HG02798 (cell line): ENCODE measurements around the gene TAS2R7.
"Not testable (repeated sequence)": the region's sequence is repeated elsewhere in the genome, so short reads cannot be mapped to it uniquely, and the experiment has no call there.

Experiments used
- ATAC-seq: cut with Tn5 transposase; IDR thresholded peaks from one replicate; pipeline ENCODE4 v1.9.1; 2021; ENCODE audit warnings: mild to moderate bottlenecking; ENCODE audit not compliant: unreplicated experiment, poor library complexity

Gene TAS2R7, protein sequence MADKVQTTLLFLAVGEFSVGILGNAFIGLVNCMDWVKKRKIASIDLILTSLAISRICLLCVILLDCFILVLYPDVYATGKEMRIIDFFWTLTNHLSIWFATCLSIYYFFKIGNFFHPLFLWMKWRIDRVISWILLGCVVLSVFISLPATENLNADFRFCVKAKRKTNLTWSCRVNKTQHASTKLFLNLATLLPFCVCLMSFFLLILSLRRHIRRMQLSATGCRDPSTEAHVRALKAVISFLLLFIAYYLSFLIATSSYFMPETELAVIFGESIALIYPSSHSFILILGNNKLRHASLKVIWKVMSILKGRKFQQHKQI

GRCh38 chr12:10802587-10802986, at the start of gene TAS2R7:
Gene TAS2R7 (minus strand): TSS chr12:10802627. CDS start chr12:10802570, 57 bp downstream.
- no peak for ATAC-seq

- ATAC-seq, result no peak
Observed at GRCh38 chr12:10851243-10851858, 48.9 kb upstream of the TAS2R7 start.

DNA sequence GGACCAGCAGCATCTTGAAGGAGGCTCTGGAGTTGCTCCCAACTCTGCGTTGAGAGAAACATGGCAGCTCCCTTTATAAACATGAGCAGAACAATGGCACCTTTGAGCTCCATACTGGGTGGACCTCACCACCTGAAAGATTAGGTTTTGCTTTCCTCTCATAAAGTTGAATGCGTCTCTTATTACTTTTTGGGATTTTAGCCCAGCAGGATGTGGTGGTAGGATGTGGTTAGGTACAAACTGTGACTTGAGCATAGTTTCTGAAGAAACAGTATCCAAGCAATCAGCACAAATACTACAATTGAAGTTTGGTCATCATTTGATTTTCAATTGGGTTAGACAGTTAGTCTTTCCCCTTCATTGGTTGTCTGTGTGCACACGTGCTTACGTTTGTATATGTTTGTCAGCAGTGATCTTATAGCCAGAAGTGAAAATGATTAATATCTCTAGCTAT, 47.0 kb upstream of the TAS2R7 start, which contains the start of gene PRR4:
Gene PRR4 (minus strand): TSS at position 51 of the 454 bp plus-strand sequence. CDS start 38 bp downstream, at position 13.
- no peak for ATAC-seq

GRCh38 chr12:10847744-10848143, 45.3 kb upstream of the TAS2R7 start:
- ATAC-seq, result no peak

DNA sequence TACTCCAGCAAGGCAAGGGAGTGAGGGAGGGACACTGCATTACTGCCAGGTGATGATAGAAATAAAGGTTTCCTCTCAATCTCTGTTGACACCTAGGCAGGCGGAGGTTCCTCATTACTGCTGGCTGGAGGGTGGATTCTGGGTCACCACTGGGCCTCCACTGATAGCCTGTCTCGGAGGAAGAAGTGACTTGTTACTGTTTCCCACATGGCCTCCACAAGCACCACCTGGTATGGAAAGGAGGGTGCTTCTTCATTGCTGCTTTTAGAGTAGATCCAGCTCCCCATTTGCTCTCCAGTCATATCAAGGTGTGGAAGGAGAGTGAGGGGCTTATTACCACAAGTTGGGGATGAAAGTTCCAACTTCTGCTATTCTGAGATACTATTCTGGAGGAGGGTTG, 40.4 kb upstream of the TAS2R7 start:
- no peak for ATAC-seq

GRCh38 chr12:10838461-10838860, 36.0 kb upstream of the TAS2R7 start:
- ATAC-seq, result no peak

DNA sequence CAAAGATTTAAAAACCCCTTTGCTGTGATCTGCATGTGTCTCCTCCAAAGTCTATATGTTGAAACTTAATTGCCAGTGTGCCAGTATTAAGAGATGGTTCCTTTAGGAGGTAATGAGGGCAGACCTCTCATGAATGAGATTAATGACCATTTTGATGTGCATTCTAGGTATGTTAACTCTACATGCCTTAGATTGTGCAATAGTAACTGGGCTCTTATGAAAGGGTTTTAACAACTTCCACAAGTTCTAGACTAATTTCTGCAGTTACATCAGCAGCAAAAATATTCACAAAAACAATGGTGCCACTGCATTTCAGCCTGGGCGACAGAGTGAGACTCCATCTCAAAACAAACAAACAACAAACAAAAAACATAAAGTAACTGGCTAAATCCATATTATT, 27.6 kb upstream of the TAS2R7 start:
- ATAC-seq, result no peak

DNA sequence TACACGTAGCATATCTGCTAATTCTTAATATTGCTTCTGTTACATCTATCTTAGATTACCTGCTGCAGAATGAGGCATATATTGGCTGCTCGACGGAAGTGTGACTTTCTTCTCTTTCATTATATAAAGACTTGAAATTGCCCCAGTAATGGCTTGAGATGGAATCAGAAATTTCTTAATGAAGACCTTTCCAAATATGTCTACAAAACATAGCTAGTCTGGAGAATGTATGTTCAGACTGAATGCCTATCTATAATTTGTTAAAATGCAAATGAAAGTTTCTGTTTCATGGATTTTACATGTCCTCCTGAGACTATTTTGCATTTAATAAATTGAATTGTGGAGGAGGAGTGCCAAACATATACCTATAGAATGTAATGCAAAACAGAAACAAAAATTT, 23.8 kb upstream of the TAS2R7 start, which contains the start of gene TAS2R10:
Gene TAS2R10 (minus strand): TSS at position 101 of the 400 bp plus-strand sequence. CDS start 89 bp downstream, at position 12.
- ATAC-seq, result no peak

DNA sequence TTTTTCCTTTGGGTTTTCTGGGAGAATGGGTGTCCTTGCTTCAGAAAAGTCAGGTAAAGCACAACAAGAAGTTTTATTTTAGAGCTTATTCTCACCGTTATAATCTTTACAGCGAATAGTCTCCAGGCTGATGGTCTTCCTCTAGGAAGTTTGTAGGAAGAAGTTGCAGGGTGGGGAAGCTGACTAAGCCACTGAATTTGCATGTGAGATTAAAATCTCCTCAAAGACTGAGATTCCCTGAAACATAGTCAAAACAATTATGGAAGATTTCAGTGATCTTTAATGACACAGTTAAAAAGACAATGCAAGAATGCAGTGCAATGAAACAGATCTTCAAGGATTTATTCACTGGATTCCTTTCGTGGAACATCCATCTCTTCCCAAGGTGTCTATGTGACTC, 22.5 kb upstream of the TAS2R7 start:
- no peak for ATAC-seq

- ATAC-seq, result no peak
Observed at GRCh38 chr12:10811883-10812536, 9.6 kb upstream of the TAS2R7 start.

DNA sequence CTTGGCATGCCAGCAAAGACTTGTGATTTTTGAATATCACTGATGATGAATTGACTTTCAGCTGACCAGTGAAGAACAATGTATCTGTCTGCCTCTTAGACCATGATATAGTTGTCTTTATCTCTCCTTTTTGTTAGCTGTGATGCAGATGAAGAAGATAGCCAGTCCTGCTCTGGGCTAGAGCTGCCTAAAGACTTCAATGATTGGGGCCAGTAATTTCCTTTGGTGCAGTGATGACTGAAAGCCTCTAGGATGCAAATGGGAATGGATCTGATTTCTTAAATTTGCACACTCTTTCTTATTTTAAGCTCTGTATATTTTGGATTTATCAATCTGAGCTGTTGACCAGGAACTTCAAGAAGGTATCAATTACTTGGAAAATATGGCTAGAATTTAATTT, 7.6 kb upstream of the TAS2R7 start, which contains the start of gene TAS2R9:
Gene TAS2R9 (minus strand): TSS at position 101 of the 400 bp plus-strand sequence. CDS start 93 bp downstream, at position 8.
- no peak for ATAC-seq

GRCh38 chr12:10807186-10807585, 4.8 kb upstream of the TAS2R7 start, which contains the start of gene TAS2R8:
Gene TAS2R8 (minus strand): TSS chr12:10807286. CDS start chr12:10806980, 306 bp downstream.
- no peak for ATAC-seq

GRCh38 chr12:10801741-10802140, 686 bp downstream of the TAS2R7 start:
- ATAC-seq, result no peak

GRCh38 chr12:10794222-10794621, 8.2 kb downstream of the TAS2R7 start:
- ATAC-seq, result no peak

DNA sequence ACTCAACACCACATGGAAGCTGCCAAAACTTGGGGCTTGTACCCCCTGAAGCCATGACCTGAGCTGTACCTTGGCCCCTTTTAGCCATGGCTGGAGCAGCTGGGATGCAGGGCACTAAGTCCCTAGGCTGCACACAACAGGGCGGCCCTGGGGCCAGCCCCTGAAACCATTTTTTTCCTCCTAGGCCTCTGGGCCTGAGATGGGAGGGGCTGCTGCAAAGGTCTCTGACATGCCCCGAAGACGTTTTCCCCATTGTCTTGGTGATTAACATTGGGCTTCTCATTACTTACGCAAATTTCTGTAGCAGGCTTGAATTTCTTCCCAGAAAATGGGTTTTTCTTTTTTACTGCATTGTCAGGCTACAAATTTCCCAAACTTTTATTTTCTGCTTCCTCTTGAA, 10.7 kb downstream of the TAS2R7 start:
- not testable (repeated sequence) for ATAC-seq

DNA sequence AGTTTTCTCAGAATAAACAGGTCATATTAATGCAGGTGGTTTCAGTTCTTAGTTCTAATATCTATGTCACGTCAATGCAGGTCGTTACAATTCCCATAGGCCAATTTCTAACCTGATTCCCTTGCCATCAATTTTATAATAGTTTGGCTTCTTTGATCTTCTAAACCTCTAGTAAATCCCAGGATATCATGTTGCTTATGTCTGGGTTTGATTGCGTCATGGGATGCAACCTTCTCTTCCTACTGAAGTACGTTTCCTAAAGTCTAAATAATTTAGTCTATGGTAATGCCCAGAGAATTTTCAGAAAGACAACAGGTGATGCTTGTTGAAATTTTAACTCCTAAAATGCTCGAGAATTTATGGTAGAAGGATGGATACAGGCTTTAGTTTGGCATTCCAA, 19.2 kb downstream of the TAS2R7 start:
- ATAC-seq, result no peak

DNA sequence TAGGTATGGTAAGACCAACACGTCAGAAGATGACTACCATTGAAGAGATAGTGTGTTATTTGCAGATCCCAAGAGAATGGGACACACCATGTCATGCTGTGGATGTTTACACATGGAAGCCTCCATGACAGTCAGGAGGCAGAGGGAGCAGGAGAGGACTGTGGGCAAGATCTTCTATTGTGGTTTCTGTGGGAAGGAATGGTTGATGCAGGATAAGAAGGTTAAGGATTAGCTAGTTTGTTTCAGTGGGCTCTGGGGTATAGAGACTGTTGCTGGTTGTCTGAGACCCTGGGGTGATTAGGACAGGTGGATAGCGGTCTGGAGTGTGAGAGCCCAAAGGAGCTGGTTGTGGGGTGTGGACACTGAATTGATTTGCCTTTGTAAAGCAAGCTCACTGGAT, 23.3 kb downstream of the TAS2R7 start:
- no peak for ATAC-seq

DNA sequence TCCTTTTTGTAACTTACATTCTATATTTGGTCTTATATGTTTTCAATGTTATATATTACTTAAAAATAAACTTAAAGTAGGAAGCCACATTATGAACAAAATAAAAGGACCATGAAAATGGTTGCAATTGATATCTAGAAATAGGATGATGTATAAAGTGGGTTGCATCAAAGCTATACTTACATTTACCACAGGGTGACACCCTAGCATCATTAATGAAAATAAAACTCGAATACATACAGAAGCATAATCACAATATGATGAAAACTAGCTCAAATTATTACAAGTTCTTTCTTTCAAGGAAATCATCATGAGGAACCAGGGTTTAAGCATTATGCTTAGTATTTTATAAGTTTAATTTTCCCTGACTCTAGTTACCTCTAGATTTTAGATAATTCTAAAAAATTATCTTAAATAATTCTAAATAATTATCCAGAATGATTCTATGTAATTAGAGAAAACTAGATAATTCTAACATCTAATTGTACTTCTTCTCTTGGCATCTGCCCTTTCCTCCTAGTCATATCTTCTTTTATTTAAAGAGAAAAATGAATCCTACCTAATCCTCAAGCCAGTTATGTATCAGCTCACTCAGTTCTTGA, 31.2 kb downstream of the TAS2R7 start:
- ATAC-seq, result no peak

- no peak for ATAC-seq
Observed at GRCh38 chr12:10759657-10760056, 42.8 kb downstream of the TAS2R7 start.

GRCh38 chr12:10756194-10756593, 46.2 kb downstream of the TAS2R7 start:
- no peak for ATAC-seq
